GM18505 (cell line): ENCODE results near the gene NTN4.
"Not testable (repeated sequence)": the region's sequence is repeated elsewhere in the genome, so short reads cannot be mapped to it uniquely, and the experiment has no call there.

Experiments
- ATAC-seq: cut with Tn5 transposase; IDR thresholded peaks from one replicate; pipeline ENCODE4 v1.9.1; 2021; ENCODE audit not compliant: unreplicated experiment
- POLR2A ChIP-seq: IDR thresholded peaks from 4 replicates; pipeline ENCODE4 v1.6.1; 2011; ENCODE audit warnings: borderline replicate concordance; ENCODE audit not compliant: insufficient read depth, insufficient read length; ENCODE audit errors: extremely low read depth

NTN4 gene

DNA sequence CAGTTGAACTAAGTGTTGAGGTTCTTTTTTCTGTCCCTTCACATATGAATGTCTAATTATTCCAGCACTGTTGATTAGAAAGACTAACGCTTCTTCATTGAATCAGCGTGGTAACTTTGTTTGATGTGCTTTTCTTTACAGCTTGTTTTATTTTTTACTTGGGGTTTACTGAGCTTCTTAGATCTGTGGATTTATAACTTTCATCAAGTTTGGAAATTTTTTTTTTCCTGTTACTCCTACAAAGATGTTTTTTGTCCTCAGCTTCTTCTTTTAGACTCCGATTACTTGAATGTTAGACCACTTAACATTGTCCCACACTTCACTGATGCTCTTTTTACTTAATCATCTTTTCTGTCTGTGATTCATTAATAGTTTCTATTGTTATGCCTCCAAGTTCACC lies 31.5 kb downstream of the NTN4 start:
- no peak for ATAC-seq
- TF ChIP-seq POLR2A = no peak

DNA sequence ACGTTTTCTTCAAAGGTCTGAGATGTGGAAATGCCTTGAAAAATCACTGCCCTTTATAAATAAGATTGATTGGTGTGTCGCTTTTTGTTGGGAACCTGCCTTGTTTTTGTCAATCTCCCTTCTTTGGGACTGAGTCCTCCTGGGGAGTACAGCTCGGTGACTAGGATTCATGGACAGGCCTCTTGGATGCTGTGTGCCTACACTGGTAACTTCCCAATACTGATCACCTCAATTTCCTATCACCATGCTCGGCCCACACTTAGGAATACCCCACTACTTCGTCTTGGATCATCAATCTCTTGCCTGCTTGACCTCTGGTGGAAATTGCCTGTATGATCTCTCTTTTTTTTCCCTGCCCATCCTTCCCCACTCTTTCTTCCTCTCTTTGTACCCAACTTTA lies 34.2 kb downstream of the NTN4 start:
- no peak for ATAC-seq
- no peak for TF ChIP-seq POLR2A

DNA sequence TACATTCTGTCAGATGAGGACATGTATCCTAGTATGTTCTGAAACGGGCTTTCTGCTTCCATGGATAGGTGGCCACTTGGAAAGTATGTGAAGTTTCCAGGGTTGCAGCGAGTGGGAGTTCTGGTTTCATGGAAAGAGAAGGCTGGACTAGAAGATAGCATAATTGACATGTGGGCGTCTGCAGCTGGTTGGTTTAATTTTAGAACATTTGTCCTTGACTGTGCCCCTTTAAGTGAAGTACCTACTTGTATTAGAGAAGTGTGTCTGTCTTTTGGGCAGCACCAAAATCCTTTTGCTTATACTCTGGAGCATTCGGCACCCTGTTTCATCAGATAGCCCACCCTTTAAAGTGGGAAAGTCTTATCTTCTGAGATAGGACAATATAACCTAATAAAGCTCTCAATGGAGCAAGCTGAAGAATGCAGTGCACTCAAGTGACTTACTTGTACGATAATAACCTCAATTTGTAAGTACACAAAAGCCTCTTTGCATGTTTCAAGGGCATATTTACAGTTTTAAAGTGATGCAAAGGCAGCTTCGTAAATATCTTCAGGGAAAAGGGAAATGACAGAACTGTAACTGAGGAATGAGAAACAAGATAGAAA lies 35.2 kb downstream of the NTN4 start:
- TF ChIP-seq POLR2A = no peak
- no peak for ATAC-seq

DNA sequence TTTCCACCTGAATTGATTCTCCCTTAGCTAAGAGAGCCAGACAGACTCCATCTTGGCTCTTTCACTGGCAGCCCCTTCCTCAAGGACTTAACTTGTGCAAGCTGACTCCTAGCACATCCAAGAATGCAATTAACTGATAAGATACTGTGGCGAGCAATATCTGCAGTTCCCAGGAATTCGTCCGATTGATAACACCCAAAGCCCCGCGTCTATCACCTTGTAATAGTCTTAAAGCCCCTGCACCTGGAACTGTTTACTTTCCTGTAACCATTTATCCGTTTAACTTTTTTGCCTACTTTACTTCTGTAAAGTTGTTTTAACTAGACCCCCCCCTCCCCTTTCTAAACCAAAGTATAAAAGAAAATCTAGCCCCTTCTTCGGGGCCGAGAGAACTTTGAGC lies 44.5 kb downstream of the NTN4 start:
- not testable (repeated sequence) for ATAC-seq

DNA sequence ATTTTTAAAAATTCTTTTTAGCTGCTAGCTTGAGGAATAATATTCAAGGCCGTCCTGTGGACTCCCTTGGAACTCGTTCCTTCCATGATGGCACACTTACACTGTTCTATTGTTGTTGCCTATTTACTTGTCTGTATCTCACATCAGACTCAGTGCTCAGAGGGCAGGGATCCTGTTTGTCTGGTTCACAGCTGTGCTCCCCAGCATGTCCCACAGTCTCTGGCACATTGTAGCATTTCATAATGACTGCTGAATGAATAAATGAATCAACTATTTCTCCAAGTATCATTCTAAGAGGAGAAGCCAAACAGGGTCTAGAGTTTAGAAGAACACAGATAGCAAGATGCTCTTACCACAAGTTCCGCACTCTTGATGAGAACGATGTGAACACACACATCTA lies 48.0 kb downstream of the NTN4 start:
- ATAC-seq = no peak
- TF ChIP-seq POLR2A = no peak

DNA sequence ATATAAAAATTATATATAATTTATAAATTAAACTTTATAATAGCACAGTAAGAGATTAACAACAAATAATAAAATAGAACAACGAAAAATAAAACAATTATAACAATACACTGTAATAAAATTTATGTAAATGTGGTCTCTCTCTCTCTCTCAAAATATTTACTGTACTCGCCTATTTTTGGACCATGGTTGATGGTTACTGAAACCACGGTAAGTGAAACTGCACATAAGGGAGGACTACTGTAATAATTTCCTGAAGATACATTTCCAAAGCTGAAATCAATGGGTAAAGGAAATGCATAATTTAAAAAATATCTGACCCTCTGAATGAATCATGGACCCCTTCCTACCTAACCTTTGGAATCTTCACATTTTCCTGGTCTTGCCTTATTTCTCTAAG lies 48.9 kb downstream of the NTN4 start:
- no peak for ATAC-seq

DNA sequence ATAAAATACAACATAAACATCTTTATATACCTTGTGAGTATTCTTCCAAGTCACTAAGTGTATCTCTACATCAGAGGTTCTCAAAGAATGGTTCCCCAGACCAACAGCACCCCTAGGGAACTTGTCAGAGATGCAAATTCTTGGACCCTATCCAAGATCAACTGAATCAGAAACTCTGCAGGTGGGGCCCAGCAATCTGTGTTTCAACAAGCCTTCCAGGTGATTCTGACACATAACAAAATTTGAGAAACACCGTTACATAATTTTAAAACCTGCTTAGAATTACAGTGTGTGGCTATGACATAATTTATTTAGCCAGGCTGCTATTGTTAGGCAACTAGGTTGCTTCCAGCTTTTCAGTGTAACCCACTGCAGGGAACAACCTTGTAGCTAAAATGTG lies 49.8 kb downstream of the NTN4 start:
- no peak for ATAC-seq
- TF ChIP-seq POLR2A = no peak

More for the DNA sequence above, 48.9 kb downstream of the NTN4 start:
- TF ChIP-seq POLR2A = no peak

DNA sequence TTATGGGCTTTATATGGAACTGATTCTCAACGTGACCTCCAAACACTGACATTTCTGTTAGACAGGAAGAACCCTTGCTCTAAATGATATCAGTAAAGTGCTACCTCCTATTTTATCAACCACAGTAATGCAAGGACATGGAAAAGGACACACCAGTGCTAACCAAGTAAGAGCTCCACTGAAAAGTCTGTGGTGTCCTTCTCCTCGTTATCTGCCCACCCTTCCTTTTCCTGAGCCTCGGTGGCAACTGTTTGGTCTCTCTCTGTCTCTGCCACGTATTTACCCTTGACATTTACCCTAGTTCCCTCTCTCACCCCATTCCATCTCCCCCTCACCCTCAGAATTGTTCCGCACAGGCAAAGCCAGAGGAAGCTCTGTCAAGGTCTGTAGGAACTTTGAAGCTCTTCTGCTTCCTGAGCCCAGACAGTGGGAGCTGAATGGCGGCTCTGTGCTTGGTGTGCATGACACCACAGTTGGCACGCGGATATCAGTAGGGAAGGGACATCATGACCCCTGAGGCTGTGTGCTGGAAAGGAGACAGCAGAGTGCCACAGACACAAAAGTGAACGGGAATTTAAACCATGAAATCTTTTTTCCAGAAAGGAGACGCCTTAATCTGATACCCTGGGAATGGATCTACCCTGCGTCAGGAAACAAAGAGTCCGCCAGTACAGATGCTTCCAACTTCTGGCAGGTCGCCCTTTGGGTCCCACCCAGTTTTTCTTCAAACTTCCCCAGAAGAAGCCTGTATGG lies 50.8 kb downstream of the NTN4 start:
- TF ChIP-seq POLR2A = no peak
- no peak for ATAC-seq

DNA sequence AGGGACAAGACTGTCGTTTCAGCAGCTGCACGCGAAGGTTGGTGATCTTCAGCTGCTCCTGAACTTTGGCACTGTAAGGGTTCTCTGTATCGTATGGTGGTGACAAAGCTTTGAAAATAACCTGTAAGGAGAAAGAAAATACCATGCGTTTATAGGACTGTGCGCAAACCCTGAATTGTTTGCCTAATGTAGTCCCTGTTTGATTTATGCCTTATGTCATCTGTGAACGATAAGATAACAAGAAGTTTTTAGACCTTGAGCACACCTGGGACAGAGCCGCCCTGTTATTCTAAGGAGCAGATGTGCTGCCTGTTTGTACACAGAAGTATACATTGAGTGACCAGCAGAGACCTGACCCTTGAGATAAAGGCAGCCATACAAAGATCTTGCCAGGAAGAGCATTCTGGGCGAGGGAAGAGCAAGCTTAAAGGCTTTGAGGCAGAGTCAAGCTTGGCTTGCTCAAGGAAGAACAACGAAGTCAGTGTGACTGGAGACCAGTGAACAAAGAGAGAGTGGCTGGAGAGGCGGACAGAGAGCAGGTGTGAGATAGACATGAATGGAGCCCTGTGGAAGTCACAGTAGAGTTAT lies 52.4 kb downstream of the NTN4 start:
- no peak for ATAC-seq
- TF ChIP-seq POLR2A = no peak

DNA sequence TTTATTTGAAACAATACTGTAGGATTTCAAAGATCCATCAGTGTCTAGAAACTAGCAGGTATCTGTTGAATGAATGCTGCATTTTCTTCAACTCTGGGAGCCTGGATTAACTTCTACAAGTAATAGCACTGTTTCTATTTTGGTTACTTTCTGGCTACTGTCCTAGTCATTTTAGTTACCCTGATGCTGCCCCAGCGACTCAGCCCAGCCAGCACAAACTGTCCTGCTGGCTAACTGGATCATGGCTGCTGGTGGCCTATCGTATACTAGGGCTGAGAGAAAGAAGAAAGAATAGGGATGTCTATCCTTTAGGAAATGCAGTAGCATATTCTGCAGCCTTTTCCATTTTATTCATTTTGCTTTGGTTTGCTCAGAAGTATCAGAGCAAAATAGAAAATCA lies 53.9 kb downstream of the NTN4 start:
- ATAC-seq = no peak
- no peak for TF ChIP-seq POLR2A

DNA sequence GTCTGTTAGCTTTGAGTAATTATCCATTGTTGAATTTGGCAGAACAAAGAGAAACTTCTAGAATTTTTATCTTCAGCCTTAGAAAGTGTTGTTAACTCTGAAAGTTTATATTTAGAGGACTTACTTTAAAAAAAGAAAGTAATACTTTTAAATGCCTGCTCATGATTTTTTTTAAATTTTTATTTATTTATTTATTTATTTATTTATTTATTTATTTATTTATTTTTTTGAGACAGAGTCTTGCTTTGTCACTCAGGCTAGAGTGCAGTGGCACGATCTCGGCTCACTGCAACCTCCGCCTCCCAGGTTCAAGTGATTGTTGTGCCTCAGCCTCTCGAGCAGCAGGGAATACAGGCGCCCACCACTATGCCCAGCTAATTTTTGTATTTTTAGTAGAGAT lies 54.8 kb downstream of the NTN4 start:
- ATAC-seq = not testable (repeated sequence)

DNA sequence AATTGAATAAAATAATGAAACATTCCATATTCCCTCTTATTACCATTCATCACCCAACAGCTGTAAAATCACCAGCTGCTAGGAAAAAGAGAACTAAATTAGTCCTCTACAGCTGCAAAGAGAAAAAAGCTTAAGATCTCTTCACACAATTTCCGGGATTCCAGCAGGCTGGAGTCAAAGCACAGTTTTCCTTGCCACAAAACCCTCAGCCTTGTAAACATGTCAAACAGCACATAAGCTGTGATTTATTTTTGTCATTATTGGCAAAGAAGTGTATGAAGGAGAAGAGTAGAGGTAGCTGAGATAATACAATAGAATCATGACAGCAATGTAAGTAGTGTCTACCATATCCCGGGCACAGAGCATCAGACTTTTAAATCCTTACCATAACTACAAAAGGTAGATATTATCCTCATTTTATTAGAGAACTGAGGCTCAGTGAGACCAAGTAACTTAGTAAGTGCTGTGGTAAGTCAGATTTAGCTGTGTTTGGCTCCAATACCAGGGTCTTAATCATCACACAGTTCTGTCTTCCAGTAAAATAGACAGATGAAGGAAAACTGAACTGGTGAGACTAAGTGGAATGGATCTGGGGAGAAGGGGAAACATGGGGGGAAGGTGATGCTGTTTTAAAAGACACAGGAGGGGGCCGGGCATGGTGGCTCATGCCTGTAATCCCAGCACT lies 57.3 kb downstream of the NTN4 start:
- no peak for TF ChIP-seq POLR2A
- ATAC-seq = no peak

DNA sequence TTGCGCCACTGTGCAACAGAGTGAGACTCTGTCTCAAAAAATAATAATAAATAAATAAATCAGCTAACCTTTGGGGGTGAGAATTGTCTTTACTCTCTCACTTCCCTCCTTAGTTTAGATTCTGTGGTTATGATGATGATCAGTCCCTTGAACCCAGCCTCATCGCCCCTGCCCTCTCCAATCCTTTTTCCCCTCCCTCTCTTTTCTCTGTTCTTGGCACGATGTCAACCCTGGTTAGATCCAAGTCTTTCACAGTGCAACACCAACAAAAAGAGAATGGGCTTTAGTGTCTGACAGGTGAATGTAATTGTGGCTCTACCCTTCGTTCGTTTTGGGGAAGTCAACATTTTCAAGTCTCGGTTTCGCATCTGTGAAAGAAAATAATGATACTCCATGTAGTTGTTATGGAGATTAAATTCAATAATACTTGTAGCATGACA lies 59.0 kb downstream of the NTN4 start:
- ATAC-seq = peak; percentile 71
- TF ChIP-seq POLR2A = no peak

DNA sequence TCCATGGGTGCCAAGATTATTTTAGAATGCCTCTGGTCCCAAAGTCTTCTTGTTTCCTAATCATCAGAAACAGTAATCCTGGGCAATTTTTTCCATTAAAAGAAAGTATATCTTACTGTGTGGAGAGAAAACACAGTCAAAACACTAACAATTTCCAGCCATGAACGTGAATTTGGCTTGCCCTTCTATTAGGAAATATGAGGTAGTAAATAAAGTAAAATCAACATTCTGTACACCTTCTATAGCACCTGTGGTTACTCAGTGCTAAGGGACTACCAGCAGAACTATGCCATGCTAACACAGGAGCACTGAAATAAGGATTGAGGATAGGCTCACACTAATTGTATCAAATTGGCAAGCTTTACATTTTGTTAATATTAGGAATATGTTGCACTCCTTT lies 60.1 kb downstream of the NTN4 start:
- TF ChIP-seq POLR2A = no peak
- no peak for ATAC-seq
